BJ (cell line): ENCODE measurements around the gene PDLIM5. TPM values are rescaled to one million over a fixed set of nuclear protein-coding genes. Genes with fewer than 3 reads are reported as not detected.
"Not testable (repeated sequence)": the region's sequence is repeated elsewhere in the genome, so short reads cannot be mapped to it uniquely, and the experiment has no call there.

Source experiments
- CTCF ChIA-PET: fragments of 350-600 bp; formaldehyde crosslinking; extraction: SDS; loops from one replicate; lab custom pipeline; 2021; ENCODE audit warnings: antibody characterized with exemption, inconsistent platforms; lab: Yijun Ruan, JAX
- POLR2A ChIA-PET: fragments of 300-600 bp; sonication (Branson Sonifier 250); formaldehyde crosslinking; extraction: SDS; loops from one replicate; lab custom pipeline; 2021; ENCODE audit warnings: antibody characterized with exemption; lab: Charles Lee
- DNase-seq: peaks from one replicate; pipeline ENCODE4 v3.0.0-alpha.2; 2011; ENCODE audit warnings: low read depth
- H3K27me3 ChIP-seq: 2 replicates; pipeline ENCODE4 v1.6.0; 2011; ENCODE audit warnings: low read length; ENCODE audit not compliant: control insufficient read depth, insufficient read depth
- H3K36me3 ChIP-seq: 2 replicates; pipeline ENCODE4 v1.5.1; 2011; ENCODE audit warnings: low read length; ENCODE audit not compliant: control insufficient read depth, insufficient read depth
- H3K4me3 ChIP-seq: 2 replicates; pipeline ENCODE4 v1.5.1; 2011; ENCODE audit warnings: low read depth, mild to moderate bottlenecking, control low read depth, low read length
- CTCF ChIP-seq: IDR thresholded peaks from 2 replicates; pipeline ENCODE4 v1.5.1; 2011; ENCODE audit warnings: low read depth, mild to moderate bottlenecking, control low read depth, inconsistent platforms, low read length, moderate library complexity; ENCODE audit not compliant: insufficient read depth
- polyA plus RNA-seq: library from polyadenylated mRNA; depleted of rRNA; stranded (reverse); fragments of >200 nt; gene quantifications from 2 replicates; pipeline ENCODE4 v1.2.3, GENCODE V29; 2011

Gene PDLIM5
- polyA plus RNA-seq, 1 experiment: 353 TPM

- POLR2A ChIA-PET: no interaction called here
- CTCF ChIA-PET: interaction anchor here (0.6 to 7.8 kb wide), 7 partner anchors 9 to 269 kb away, joined by 3 to 90 read pairs (median 5); no protein-coding TSS in a partner anchor
- Histone ChIP-seq H3K36me3 (no peaks in the 10 kb centered on the region; the same call in 1 of the 2 replicates), H3K4me3 (no peak overlapping the region), H3K27me3 (no peaks in the 10 kb centered on the region)
- no peak for TF ChIP-seq CTCF
- DNase-seq: no peak
Observed at GRCh38 chr4:94623126-94623911, 171.6 kb downstream of the PDLIM5 start.

GRCh38 chr4:94626942-94627341, 175.2 kb downstream of the PDLIM5 start:
- Histone ChIP-seq H3K4me3 (no peak overlapping the region), H3K27me3 (no peaks in the 10 kb centered on the region), H3K36me3 (no peaks in the 10 kb centered on the region)
- ChIA-PET POLR2A (no interaction called here), CTCF (interaction anchor here (2.5 kb wide), 1 partner anchor 105 kb away, joined by 7 read pairs; no protein-coding TSS in a partner anchor)
- TF ChIP-seq CTCF: no peak
- no peak for DNase-seq

- H3K27me3 ChIP-seq, POLR2A ChIA-PET, H3K36me3 ChIP-seq, H3K4me3 ChIP-seq, DNase-seq: not testable (repeated sequence)
- CTCF ChIA-PET: interaction anchor here (2.5 to 3.0 kb wide), 2 partner anchors 8 to 103 kb away, joined by 7 to 14 read pairs; no protein-coding TSS in a partner anchor
Observed at GRCh38 chr4:94629058-94629457, 177.3 kb downstream of the PDLIM5 start.

GRCh38 chr4:94629837-94630236, 178.1 kb downstream of the PDLIM5 start:
- Histone ChIP-seq H3K27me3 (no peaks in the 10 kb centered on the region), H3K4me3 (no peak overlapping the region), H3K36me3 (no peaks in the 10 kb centered on the region)
- no peak for DNase-seq
- CTCF ChIA-PET: interaction anchor here (2.5 to 3.0 kb wide), 2 partner anchors 8 to 102 kb away, joined by 10 to 14 read pairs; no protein-coding TSS in a partner anchor
- POLR2A ChIA-PET: no interaction called here
- no peak for TF ChIP-seq CTCF

- Histone ChIP-seq H3K4me3 (no peak overlapping the region), H3K36me3 (no peaks in the 10 kb centered on the region), H3K27me3 (no peaks in the 10 kb centered on the region)
- ChIA-PET CTCF (interaction anchor here (0.6 to 1.4 kb wide), 3 partner anchors 11 to 167 kb away, joined by 3 read pairs; no protein-coding TSS in a partner anchor), POLR2A (no interaction called here)
- DNase-seq: no peak
- TF ChIP-seq CTCF: no peak
Observed at GRCh38 chr4:94634271-94634670, 182.5 kb downstream of the PDLIM5 start.
